ENCODE results near the gene RFX4. TPM values are rescaled to one million over a fixed set of nuclear protein-coding genes. Genes with fewer than 3 reads are reported as not detected.

The RFX4 gene
- total and polyA plus RNA-seq, 2 donors (not counting 3 experiments of a cell fraction or from before 2014, with no cell fraction given), result not detected

GRCh38 chr12:106724116-106724515 is 141.3 kb downstream of the RFX4 start:
- no peaks in the 10 kb centered on the region for H3K4me1 ChIP-seq (ENCODE audit: control insufficient read depth, extremely low read depth, insufficient read depth, low read length)
- no peaks in the 10 kb centered on the region for H3K36me3 ChIP-seq (ENCODE audit: control insufficient read depth in 2 of 2, extremely low read depth in 1 of 2, insufficient read depth in 2 of 2, low read length in 2 of 2)
- CTCF ChIA-PET, result interaction anchor here (0.7 kb wide), 1 partner anchor 11 kb away, joined by 3 read pairs; no protein-coding TSS in a partner anchor
- DNase-seq (ENCODE audit: low read depth, low spot score) (no peak), FAIRE-seq (no peak)
- dilution Hi-C loops (cut with MboI; ENCODE audit: extremely low pct_ligation_motif_present, low sequenced_read_pairs) (no loop called here), intact Hi-C loops (cut with micrococcal nuclease) (no loop called here)
- no peak overlapping the region for H3K27ac ChIP-seq (ENCODE audit: insufficient read depth, low read depth, low read length)
- no peaks in the 10 kb centered on the region for H3K79me2 ChIP-seq (ENCODE audit: control insufficient read depth, insufficient read depth, low read length)
- POLR2A ChIA-PET, result no interaction called here
- H2AFZ ChIP-seq (ENCODE audit: low read depth, low read length), result no peak overlapping the region
- H3K9ac ChIP-seq (replicated peaks; ENCODE audit: extremely low read depth, insufficient read depth, low read length), result no peak overlapping the region
- H3K9me3 ChIP-seq (replicated peaks; ENCODE audit: control insufficient read depth, insufficient read depth, low read length), result no peaks in the 10 kb centered on the region
- H3K27me3 ChIP-seq (ENCODE audit: control insufficient read depth in 2 of 2, insufficient read depth in 2 of 2, low read length in 2 of 2), result peaks cover 5 to 6% of the 10 kb centered on the region in 2 experiments
- no peak overlapping the region for H3K4me2 ChIP-seq (ENCODE audit: insufficient read depth, low read length)
- TF ChIP-seq MYC (IDR thresholded peaks at IDR 0.05; ENCODE audit: low read depth, low read length) (no peak), JUN (IDR thresholded peaks at IDR 0.05; ENCODE audit: borderline replicate concordance, insufficient read depth, insufficient read length, low read depth) (no peak), FOS (IDR thresholded peaks at IDR 0.05; ENCODE audit: borderline replicate concordance, insufficient read depth, low read length) (no peak), CTCF (IDR thresholded peaks at IDR 0.05; ENCODE audit: extremely low read depth in 1 of 2, insufficient read depth in 1 of 2, low read depth in 1 of 2, low read length in 2 of 2) (no peak), POLR2AphosphoS5 (IDR thresholded peaks at IDR 0.05; ENCODE audit: insufficient read depth, low read depth, low read length) (no peak), POLR2A (IDR thresholded peaks at IDR 0.05; ENCODE audit: low read depth, low read length) (no peak), GATA2 (IDR thresholded peaks at IDR 0.05; ENCODE audit: insufficient read depth, insufficient read length, low read depth, low read length) (no peak), EZH2 (IDR thresholded peaks at IDR 0.05; ENCODE audit: borderline replicate concordance, low read depth, low read length, severe bottlenecking) (no peak)
- TF ChIP-seq, protein P1, sequence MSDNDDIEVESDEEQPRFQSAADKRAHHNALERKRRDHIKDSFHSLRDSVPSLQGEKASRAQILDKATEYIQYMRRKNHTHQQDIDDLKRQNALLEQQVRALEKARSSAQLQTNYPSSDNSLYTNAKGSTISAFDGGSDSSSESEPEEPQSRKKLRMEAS (IDR thresholded peaks at IDR 0.05; ENCODE audit: insufficient read depth, insufficient read length), result no peak
- H3K9me1 ChIP-seq (replicated peaks; ENCODE audit: control insufficient read depth, extremely low read depth, insufficient read depth, low read length), result no peaks in the 10 kb centered on the region
- BruUV-seq (replicated peaks), result no TSS peak
- no peak overlapping the region for H3K4me3 ChIP-seq (replicated peaks in 1 of 3; ENCODE audit: insufficient read depth in 1 of 3, low read depth in 1 of 3, low read length in 3 of 3)
- no peaks in the 10 kb centered on the region for H4K20me1 ChIP-seq (replicated peaks; ENCODE audit: control insufficient read depth, extremely low read depth, insufficient read depth, low read length)

All from endothelial cell of umbilical vein (primary cell).